Activated CD8-positive, alpha-beta memory T cell treated with anti-CD3 and anti-CD28 coated beads, Interleukin-2, amount 10 ng/mL, durations not matched to agents 7 days and 5 days (primary cell): ENCODE results near the gene PPIC. TPM values are rescaled to one million over a fixed set of nuclear protein-coding genes. Genes with fewer than 3 reads are reported as not detected.

Source experiments
- ATAC-seq: fragments of 150-1000 bp; cut with Tn5 transposase; one replicate; pipeline ENCODE4 v1.10.0; 2021; ENCODE audit warnings: moderate library complexity
- CTCF ChIA-PET: fragments of 350-600 bp; sonication (Branson Sonifier 250); formaldehyde crosslinking; loops from one replicate; lab custom pipeline; 2021; ENCODE audit warnings: antibody characterized with exemption; lab: Charles Lee
- DNase-seq: peaks from one replicate; pipeline ENCODE4 v3.0.0-alpha.2; 2020
- H3K27ac Mint-ChIP-seq: one replicate; pipeline ENCODE4 v1.8.0; 2021; ENCODE audit warnings: mild to moderate bottlenecking, mixed read lengths
- H3K27me3 Mint-ChIP-seq: one replicate; pipeline ENCODE4 v1.8.0; 2021; ENCODE audit warnings: mixed read lengths
- H3K36me3 Mint-ChIP-seq: one replicate; pipeline ENCODE4 v1.8.0; 2021; ENCODE audit warnings: mild to moderate bottlenecking, mixed read lengths
- H3K4me1 Mint-ChIP-seq: one replicate; pipeline ENCODE4 v1.8.0; 2021; ENCODE audit warnings: mixed read lengths
- H3K4me3 Mint-ChIP-seq: one replicate; pipeline ENCODE4 v1.8.0; 2021; ENCODE audit warnings: mild to moderate bottlenecking, moderate library complexity, mixed read lengths
- H3K9me3 Mint-ChIP-seq: one replicate; pipeline ENCODE4 v1.8.0; 2022; ENCODE audit warnings: low read depth, mixed read lengths
- total RNA-seq, 2 experiments: library from RNA; stranded (reverse); gene quantifications; one replicate each; pipeline ENCODE4 v1.2.3, GENCODE V29; 2021

PPIC gene
- total RNA-seq, 2 experiments from 2014 or later, result not detected

DNA sequence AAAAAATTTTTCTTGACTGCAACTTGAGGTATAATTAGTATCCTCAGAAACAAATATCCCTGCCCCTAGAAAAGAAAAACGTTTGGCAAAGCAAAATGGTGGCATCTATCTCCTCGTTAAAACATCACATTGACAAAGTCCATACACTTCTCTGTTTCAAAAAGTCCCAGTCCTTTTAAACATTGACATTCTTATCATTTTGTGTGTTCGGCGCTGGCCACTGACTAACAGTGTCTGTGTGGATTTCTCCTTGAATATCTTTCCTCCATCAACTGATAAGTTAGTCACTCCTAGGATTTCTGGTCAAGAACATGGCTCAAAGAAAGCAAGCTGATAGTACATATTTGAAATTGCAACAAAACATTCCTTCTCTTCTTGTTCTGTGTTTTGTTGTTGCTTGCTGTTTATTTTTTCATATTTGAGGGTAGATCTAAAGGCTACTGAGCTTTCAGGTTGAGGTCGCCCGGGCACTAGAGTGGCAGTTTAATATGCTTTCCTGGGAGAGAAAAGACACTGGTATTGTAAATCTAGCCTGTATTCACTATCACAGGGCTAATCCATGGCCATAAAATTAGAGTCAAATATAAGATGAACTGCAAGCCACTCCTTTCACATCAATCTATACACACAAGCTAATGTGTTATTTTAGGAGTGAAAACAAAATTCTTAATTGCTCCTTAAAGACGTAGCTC, 8.5 kb upstream of the PPIC start:
- H3K9me3 Mint-ChIP-seq, result no peaks in the 10 kb centered on the region
- no peak overlapping the region for H3K27ac Mint-ChIP-seq
- H3K27me3 Mint-ChIP-seq, result peaks cover 39% of the 10 kb centered on the region
- CTCF ChIA-PET, result no interaction called here
- H3K4me3 Mint-ChIP-seq, result no peak overlapping the region
- no peak for DNase-seq
- ATAC-seq, result no peak
- no peaks in the 10 kb centered on the region for H3K4me1 Mint-ChIP-seq
- H3K36me3 Mint-ChIP-seq, result no peaks in the 10 kb centered on the region

DNA sequence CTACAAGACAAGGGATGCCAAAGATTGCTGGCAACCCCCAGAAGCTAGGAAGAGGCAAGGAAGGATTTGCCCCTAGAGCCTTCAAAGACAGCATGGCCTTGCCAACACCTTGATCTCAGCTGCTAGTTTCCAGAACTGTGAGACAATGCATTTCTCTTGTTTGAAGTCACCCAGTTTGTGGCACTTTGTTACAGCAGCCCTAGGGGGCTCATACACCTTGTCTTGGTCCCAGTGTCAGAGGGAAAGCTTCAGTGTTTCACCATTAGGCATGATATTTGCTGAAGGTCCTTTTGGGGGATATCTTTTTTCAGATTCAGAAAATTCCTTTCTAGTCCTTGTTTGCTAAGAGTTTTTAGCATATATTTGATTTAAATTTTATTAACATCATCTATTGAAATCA, 3.1 kb upstream of the PPIC start:
- Mint-ChIP-seq H3K4me3 (no peak overlapping the region), H3K27ac (no peak overlapping the region), H3K9me3 (no peaks in the 10 kb centered on the region), H3K27me3 (peaks cover 59% of the 10 kb centered on the region), H3K4me1 (peaks cover 11% of the 10 kb centered on the region), H3K36me3 (no peaks in the 10 kb centered on the region)
- no peak for ATAC-seq
- no peak for DNase-seq
- CTCF ChIA-PET, result no interaction called here

- Mint-ChIP-seq H3K36me3 (no peaks in the 10 kb centered on the region), H3K4me1 (peaks cover 11% of the 10 kb centered on the region), H3K9me3 (no peaks in the 10 kb centered on the region), H3K27me3 (peaks cover 58% of the 10 kb centered on the region), H3K4me3 (peak overlapping the region; percentile 3), H3K27ac (no peak overlapping the region)
- no peak for ATAC-seq
- CTCF ChIA-PET, result no interaction called here
- no peak for DNase-seq
Observed at GRCh38 chr5:123037104-123037418, 536 bp upstream of the PPIC start.

GRCh38 chr5:123035918-123036390, 571 bp downstream of the PPIC start:
- H3K27me3 Mint-ChIP-seq, result peaks cover 67% of the 10 kb centered on the region
- peaks cover 11% of the 10 kb centered on the region for H3K4me1 Mint-ChIP-seq
- peak overlapping the region; percentile 53 for H3K4me3 Mint-ChIP-seq
- CTCF ChIA-PET, result no interaction called here
- DNase-seq, result no peak
- no peaks in the 10 kb centered on the region for H3K36me3 Mint-ChIP-seq
- peak; percentile 22 for ATAC-seq
- H3K9me3 Mint-ChIP-seq, result no peaks in the 10 kb centered on the region
- no peak overlapping the region for H3K27ac Mint-ChIP-seq

GRCh38 chr5:123035360-123035917, 1.1 kb downstream of the PPIC start:
- ATAC-seq, result no peak

GRCh38 chr5:123033157-123033671, 3.3 kb downstream of the PPIC start:
- DNase-seq (no peak), ATAC-seq (no peak)
- Mint-ChIP-seq H3K27ac (no peak overlapping the region), H3K9me3 (no peaks in the 10 kb centered on the region), H3K4me1 (peaks cover 11% of the 10 kb centered on the region), H3K36me3 (no peaks in the 10 kb centered on the region), H3K27me3 (peaks cover 65% of the 10 kb centered on the region), H3K4me3 (no peak overlapping the region)
- CTCF ChIA-PET, result no interaction called here

More at GRCh38 chr5:123035360-123035917, 1.1 kb downstream of the PPIC start:
- peak; percentile 50 for DNase-seq
- CTCF ChIA-PET, result no interaction called here
- Mint-ChIP-seq H3K9me3 (no peaks in the 10 kb centered on the region), H3K4me1 (peaks cover 11% of the 10 kb centered on the region), H3K36me3 (no peaks in the 10 kb centered on the region), H3K27ac (no peak overlapping the region), H3K4me3 (peak overlapping the region; percentile 51), H3K27me3 (peaks cover 71% of the 10 kb centered on the region)

- Mint-ChIP-seq H3K9me3 (no peaks in the 10 kb centered on the region), H3K4me3 (no peak overlapping the region)
- CTCF ChIA-PET, result no interaction called here
Observed at GRCh38 chr5:123028222-123028621, 8.3 kb downstream of the PPIC start.

DNA sequence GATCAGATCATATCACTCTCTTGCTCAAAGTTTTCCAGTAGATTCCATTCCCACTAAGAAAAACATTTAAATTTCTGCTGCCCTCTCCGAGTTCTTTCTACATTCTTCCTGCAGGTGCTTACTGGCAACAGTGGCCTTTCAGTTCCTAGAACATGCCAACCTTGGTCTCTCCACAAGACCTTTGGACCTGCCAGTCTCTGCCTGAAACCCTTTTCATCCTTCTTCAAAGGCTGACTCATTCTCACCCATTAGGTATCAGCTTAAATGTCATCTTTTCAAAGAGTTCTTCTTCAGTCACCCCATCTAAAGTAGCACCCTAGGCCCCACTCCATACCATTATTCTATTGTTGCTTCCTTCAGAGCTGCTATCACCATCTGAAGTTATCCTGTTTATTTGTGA, 21.8 kb downstream of the PPIC start:
- Mint-ChIP-seq H3K27me3 (no peaks in the 10 kb centered on the region), H3K4me1 (no peaks in the 10 kb centered on the region), H3K36me3 (no peaks in the 10 kb centered on the region), H3K4me3 (no peak overlapping the region), H3K27ac (no peak overlapping the region), H3K9me3 (no peaks in the 10 kb centered on the region)
- DNase-seq (no peak), ATAC-seq (no peak)
- CTCF ChIA-PET, result no interaction called here

More at GRCh38 chr5:123028222-123028621, 8.3 kb downstream of the PPIC start:
- peaks cover 26% of the 10 kb centered on the region for H3K27me3 Mint-ChIP-seq
- DNase-seq, result no peak
- H3K4me1 Mint-ChIP-seq, result no peaks in the 10 kb centered on the region
- ATAC-seq, result no peak
- H3K36me3 Mint-ChIP-seq, result no peaks in the 10 kb centered on the region
- no peak overlapping the region for H3K27ac Mint-ChIP-seq

DNA sequence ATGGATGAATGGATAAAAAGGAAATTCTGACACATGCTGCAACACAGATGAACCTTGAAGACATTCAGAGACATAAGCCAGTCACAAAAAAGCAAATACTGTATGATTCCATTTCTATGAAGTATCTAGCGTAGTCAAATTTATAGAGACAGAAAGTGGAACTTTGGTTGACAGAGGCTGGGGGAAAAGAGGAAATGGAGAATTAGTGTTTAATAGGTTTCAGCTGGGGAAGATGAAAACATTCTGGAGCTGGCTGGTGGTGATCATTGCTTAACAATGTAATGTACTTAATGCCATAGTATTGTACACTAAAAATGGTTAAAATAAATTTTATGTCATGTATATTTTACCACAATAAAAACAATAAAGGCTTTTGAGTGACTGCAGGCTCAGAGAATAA, 24.2 kb downstream of the PPIC start:
- no peak for ATAC-seq
- H3K36me3 Mint-ChIP-seq, result no peaks in the 10 kb centered on the region
- CTCF ChIA-PET, result no interaction called here

DNA sequence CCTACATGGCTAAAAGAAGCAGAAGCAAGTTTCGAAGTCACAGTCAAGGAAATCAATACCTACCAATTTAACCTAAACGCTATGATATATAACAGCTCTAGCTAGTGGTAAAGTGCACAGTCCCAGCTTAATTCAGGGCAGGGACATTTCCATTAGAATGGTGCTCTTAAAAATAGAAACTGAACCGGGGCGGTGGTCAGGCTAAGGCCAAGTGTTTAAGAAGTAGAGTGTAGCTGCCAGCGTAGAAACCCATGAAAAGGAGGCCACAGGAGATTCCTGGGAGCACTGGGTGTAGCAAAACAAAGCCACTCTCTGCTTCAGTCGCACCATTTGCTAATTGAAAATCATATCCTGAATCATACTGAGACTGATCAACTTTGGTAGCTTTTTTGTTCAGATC, 28.8 kb downstream of the PPIC start:
- Mint-ChIP-seq H3K27me3 (no peaks in the 10 kb centered on the region), H3K4me3 (no peak overlapping the region), H3K9me3 (no peaks in the 10 kb centered on the region), H3K4me1 (no peaks in the 10 kb centered on the region), H3K36me3 (no peaks in the 10 kb centered on the region), H3K27ac (no peak overlapping the region)
- CTCF ChIA-PET, result no interaction called here
- DNase-seq (no peak), ATAC-seq (no peak)

More for the DNA sequence above, 24.2 kb downstream of the PPIC start:
- no peaks in the 10 kb centered on the region for H3K9me3 Mint-ChIP-seq
- H3K4me3 Mint-ChIP-seq, result no peak overlapping the region
- no peak overlapping the region for H3K27ac Mint-ChIP-seq
- no peaks in the 10 kb centered on the region for H3K4me1 Mint-ChIP-seq
- DNase-seq, result no peak
- H3K27me3 Mint-ChIP-seq, result no peaks in the 10 kb centered on the region

DNA sequence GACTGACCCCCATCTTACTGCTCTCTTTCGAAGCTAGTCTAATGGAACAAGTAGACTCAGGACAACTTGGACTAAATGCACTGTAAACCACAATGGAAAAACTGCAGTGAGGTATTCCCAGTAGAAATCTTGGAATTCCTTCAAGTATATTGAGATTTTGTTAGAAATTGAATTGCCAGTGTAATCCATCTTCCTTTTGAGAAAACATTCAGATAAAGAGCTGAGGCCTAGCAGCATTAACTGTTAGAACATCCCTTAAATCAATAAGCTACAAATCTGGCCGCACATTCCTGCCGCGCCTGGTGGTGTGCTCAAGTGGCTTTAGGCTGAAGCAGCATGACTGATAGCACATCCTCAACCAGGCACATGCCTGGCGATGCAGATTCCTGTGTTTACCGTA, 29.3 kb downstream of the PPIC start:
- CTCF ChIA-PET, result no interaction called here
- Mint-ChIP-seq H3K9me3 (no peaks in the 10 kb centered on the region), H3K36me3 (no peaks in the 10 kb centered on the region), H3K4me1 (no peaks in the 10 kb centered on the region), H3K27me3 (no peaks in the 10 kb centered on the region), H3K27ac (no peak overlapping the region), H3K4me3 (no peak overlapping the region)
- no peak for DNase-seq
- no peak for ATAC-seq

GRCh38 chr5:123001808-123002207, 34.7 kb downstream of the PPIC start:
- ATAC-seq (no peak), DNase-seq (no peak)
- Mint-ChIP-seq H3K4me3 (no peak overlapping the region), H3K27me3 (no peaks in the 10 kb centered on the region), H3K27ac (no peak overlapping the region), H3K36me3 (no peaks in the 10 kb centered on the region), H3K9me3 (no peaks in the 10 kb centered on the region), H3K4me1 (no peaks in the 10 kb centered on the region)
- CTCF ChIA-PET, result no interaction called here

DNA sequence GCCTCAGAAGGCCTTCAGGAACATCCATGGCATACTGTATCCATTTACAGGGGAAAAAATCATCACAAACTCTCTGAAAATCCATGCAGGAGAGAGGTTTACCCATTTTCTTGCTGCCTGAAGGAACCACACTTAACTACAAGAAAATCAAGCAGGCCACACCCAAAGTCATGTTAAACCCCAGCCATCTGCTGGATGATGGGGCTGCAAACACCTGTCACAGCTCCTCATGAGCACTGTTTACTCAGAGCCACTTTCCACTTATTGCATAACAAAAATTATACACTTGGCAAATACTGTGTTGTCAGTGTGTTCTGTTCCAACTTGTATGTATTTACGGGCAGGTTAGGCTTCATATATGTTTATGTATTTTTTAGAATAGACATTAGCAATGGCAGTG, 35.8 kb downstream of the PPIC start:
- CTCF ChIA-PET, result interaction anchor here (1.8 kb wide), 1 partner anchor 297 kb away, joined by 5 read pairs; no protein-coding TSS in a partner anchor
- no peaks in the 10 kb centered on the region for H3K4me1 Mint-ChIP-seq
- H3K27me3 Mint-ChIP-seq, result no peaks in the 10 kb centered on the region
- no peak for ATAC-seq
- no peak for DNase-seq
- H3K27ac Mint-ChIP-seq, result no peak overlapping the region
- no peaks in the 10 kb centered on the region for H3K9me3 Mint-ChIP-seq
- no peaks in the 10 kb centered on the region for H3K36me3 Mint-ChIP-seq
- H3K4me3 Mint-ChIP-seq, result no peak overlapping the region

GRCh38 chr5:122999947-123000563, 36.5 kb downstream of the PPIC start:
- CTCF ChIA-PET, result interaction anchor here (1.8 kb wide), 1 partner anchor 296 kb away, joined by 5 read pairs; no protein-coding TSS in a partner anchor
- no peak overlapping the region for H3K4me3 Mint-ChIP-seq

More at GRCh38 chr5:122999947-123000563, 36.5 kb downstream of the PPIC start:
- ATAC-seq (no peak), DNase-seq (peak; percentile 51)
- Mint-ChIP-seq H3K4me1 (no peaks in the 10 kb centered on the region), H3K36me3 (no peaks in the 10 kb centered on the region), H3K9me3 (no peaks in the 10 kb centered on the region), H3K27ac (no peak overlapping the region), H3K27me3 (no peaks in the 10 kb centered on the region)
